GM12875 (cell line): ENCODE results near the gene CDHR2.

Experiments
- H3K4me3 ChIP-seq: one replicate; pipeline ENCODE4 v1.5.1; 2011; ENCODE audit warnings: low read depth, low read length, control low read depth
- TF ChIP-seq, protein P1 (sequence below): IDR thresholded peaks from 2 replicates; pipeline ENCODE4 v1.5.1; 2011; ENCODE audit warnings: low read depth, mild to moderate bottlenecking, control low read depth, inconsistent platforms, low read length, moderate library complexity, borderline replicate concordance; ENCODE audit not compliant: insufficient read depth

CDHR2 gene

DNA sequence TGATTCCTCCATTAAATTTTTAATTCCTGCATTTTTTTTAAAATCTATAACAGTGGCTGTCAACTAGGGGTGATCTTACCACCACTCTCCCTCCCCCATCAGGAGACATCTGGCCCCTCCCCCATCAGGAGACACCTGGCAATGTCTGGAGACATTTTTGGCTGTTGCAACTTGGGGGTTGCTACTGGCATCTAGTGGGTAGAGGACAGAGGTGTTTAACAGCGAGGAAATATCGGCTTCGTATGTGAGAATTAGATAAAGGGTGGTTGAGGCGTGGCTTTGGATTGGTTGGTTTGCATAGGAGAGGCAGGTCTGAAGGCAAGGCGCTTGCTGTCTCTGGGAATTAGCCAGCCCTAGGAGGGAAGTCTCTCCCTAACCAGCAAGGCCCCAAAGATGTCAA, 10.5 kb downstream of the CDHR2 start:
- TF ChIP-seq, protein P1, sequence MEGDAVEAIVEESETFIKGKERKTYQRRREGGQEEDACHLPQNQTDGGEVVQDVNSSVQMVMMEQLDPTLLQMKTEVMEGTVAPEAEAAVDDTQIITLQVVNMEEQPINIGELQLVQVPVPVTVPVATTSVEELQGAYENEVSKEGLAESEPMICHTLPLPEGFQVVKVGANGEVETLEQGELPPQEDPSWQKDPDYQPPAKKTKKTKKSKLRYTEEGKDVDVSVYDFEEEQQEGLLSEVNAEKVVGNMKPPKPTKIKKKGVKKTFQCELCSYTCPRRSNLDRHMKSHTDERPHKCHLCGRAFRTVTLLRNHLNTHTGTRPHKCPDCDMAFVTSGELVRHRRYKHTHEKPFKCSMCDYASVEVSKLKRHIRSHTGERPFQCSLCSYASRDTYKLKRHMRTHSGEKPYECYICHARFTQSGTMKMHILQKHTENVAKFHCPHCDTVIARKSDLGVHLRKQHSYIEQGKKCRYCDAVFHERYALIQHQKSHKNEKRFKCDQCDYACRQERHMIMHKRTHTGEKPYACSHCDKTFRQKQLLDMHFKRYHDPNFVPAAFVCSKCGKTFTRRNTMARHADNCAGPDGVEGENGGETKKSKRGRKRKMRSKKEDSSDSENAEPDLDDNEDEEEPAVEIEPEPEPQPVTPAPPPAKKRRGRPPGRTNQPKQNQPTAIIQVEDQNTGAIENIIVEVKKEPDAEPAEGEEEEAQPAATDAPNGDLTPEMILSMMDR = no peak
- no peak overlapping the region for H3K4me3 ChIP-seq

DNA sequence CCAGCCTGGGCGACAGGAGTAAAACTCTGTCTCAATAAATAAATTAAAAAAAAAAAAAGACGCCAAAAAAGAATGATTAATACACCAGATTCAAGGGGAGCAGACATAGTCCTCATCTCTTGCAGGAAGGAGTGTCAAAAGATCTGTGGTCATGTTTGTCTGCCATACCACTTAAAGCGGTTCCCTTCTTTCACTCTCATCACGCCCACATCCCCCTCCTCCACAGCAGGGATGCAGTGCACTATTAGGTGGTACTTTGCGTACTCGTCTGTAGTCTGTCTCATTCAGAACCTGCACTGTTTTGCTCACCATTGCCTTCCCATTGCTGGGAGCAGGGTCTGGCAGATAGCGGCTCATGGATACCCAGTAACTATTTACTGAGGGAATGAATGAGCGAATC, 11.2 kb downstream of the CDHR2 start:
- TF ChIP-seq, protein P1 = no peak
- no peak overlapping the region for H3K4me3 ChIP-seq

DNA sequence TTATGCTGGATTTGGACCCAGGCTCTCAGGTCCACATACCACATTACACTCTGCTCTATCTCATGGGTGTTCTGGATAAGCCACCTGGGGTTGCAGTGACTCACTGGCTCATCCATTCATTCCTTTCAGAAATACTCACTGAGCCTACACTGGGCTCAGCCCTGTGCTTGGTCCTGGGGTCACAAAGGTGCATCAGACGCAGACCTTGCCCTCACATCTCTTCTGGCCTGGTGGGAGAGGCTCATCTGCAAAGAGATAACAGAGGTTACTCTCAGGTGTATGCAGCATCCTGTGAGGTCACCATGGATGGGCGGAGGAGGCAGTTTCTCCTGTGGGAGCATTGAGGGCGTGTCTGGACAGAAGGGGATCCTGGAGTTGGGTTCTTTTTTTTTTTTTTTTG, 12.1 kb downstream of the CDHR2 start:
- no peak overlapping the region for H3K4me3 ChIP-seq
- TF ChIP-seq, protein P1 = no peak

DNA sequence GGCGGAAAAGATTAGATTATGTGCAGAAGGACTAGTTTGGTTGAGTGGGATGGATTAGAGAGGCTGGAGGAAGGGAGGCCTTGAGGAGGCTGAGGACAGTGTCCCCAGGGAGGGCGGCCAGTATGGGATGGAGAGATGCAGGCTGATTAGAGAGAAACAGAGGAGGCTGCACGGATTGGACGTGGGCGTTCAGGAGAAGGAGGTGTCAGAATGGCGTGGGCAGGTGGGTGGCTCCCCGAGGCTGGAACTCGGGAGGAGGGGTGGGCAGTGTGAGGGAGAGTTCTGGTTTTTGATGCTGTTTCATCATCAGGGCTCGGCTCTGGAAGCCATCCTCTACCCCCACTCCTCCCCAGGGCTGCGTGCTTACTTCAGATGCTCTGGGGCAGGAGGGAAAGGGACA, 13.0 kb downstream of the CDHR2 start:
- no peak overlapping the region for H3K4me3 ChIP-seq
- TF ChIP-seq, protein P1 = no peak

DNA sequence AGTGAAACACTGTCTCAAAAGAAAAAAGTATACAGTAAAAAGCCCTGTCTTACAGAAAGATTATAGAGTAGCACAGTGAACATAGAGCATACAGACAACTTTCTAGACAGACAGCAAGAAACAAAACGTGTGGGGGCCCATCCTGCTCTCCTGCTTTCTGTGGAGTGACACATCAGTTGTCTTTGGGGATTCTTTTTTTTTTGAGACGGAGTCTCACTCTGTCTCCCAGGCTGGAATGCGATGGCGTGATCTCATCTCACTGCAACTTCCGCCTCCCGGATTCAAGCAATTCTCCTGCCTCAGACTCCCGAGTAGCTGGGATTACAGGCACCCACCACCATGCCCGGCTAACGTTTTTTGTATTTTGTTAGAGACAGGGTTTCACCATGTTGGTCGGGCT, 14.9 kb downstream of the CDHR2 start:
- H3K4me3 ChIP-seq = no peak overlapping the region
- TF ChIP-seq, protein P1 = no peak

DNA sequence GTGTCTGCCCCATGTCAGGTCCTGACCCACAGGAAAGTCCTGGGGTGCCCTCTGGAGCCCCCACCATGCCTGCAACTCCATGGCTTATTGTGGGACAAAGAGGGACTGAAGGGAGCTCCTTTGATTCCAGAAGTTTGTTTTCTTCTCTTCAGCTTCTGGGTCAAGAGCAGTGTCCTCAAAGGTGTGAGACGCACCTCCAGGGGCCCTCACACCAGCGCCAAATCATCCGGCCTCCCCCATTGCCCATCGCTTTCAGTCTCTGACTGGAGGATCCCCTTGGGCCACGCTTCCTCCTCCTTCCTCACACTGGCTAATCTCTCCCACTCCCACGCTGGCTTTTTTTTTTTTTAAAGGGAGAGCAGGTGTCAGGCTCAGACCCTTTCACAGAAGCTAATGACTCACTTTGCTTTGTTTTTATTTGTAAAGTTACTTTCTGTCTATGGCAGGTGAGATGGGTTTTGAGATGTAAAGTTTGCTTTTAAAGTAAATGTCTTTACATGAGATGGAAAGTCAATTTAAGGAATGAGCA, 16.7 kb downstream of the CDHR2 start:
- H3K4me3 ChIP-seq = no peak overlapping the region
- TF ChIP-seq, protein P1 = no peak

DNA sequence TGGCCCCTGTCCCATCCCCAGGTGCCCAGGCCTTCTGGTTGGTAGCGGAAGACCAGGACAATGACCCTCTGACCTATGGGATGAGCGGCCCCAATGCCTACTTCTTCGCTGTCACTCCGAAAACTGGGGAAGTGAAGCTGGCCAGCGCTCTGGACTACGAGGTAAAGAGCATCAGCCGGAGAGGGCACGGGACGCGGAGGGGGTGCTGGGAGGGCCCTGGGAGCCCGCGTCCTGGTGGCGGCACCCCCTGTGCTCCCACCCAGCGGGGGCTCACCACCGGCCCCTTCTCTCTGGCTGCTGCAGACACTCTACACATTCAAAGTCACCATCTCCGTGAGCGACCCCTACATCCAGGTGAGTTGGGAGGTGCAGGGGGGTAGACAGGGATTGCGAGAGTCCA, 19.5 kb downstream of the CDHR2 start:
- TF ChIP-seq, protein P1 = no peak

More for the DNA sequence above, 19.5 kb downstream of the CDHR2 start:
- H3K4me3 ChIP-seq = no peak overlapping the region
